Activated CD4-positive, alpha-beta T cell treated with anti-CD3 and anti-CD28 coated beads for 48 hours (primary cell): ENCODE data around the gene PSORS1C1.
"Not testable (repeated sequence)": the region's sequence is repeated elsewhere in the genome, so short reads cannot be mapped to it uniquely, and the experiment has no call there.

ENCODE experiments used
- DNase-seq: peaks from one replicate; pipeline ENCODE4 v3.0.0-alpha.2; 2020

PSORS1C1 gene

GRCh38 chr6:31161216-31162126 is 46.9 kb downstream of the PSORS1C1 start:
- DNase-seq = no peak

GRCh38 chr6:31162463-31163165 is 48.0 kb downstream of the PSORS1C1 start:
- no peak for DNase-seq

- DNase-seq = no peak
Observed at GRCh38 chr6:31163922-31164321, 49.3 kb downstream of the PSORS1C1 start.

- DNase-seq = not testable (repeated sequence)
Observed at GRCh38 chr6:31164475-31165063, 50.0 kb downstream of the PSORS1C1 start.

DNA sequence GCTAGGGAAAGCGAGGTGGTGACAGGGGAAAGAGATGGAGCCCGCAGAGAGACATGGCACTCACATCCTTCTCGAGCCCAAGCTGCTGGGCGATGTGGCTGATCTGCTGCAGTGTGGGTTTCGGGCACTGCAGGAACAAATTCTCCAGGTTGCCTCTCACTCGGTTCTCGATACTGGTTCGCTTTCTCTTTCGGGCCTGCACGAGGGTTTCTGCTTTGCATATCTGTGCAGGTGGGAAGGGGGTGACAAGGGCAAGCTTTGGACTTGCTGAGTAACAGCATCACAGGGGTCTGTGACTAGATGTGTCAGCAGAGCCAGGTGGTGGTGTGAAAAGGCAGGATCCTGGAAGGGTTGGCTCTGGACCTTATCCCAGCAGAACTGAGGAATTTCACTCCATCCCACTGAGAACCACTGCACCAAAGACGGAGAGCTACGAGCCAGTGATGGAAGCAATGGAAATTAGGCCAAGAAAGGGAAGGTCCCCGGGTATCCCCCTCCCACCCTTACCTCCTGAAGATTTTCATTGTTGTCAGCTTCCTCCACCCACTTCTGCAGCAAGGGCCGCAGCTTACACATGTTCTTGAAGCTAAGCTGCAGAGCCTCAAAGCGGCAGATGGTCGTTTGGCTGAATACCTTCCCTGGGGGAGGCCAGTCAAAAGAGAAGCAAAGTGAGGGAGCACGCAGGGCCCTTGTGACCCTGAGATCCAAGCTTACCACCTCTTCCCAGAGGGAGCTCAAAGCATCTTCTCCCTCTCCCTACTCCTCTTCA is 50.6 kb downstream of the PSORS1C1 start:
- DNase-seq = not testable (repeated sequence)

DNA sequence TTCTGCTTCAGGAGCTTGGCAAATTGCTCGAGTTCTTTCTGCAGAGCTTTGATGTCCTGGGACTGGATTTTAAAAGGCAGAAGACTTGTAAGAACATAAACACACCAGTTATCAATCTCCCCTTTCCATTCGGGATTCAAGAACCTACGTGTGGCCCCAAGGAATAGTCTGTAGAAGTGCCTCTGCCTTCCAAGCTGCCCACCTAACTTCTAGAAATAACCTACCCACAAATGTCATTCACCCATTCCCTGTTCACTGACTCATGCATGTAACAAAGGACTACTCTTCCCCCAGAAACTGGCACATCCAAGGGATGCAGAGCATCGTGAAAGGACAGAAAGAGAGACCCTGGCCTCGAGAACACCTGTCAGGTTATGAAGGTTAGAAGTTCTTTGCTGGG is 51.4 kb downstream of the PSORS1C1 start:
- DNase-seq = no peak

DNA sequence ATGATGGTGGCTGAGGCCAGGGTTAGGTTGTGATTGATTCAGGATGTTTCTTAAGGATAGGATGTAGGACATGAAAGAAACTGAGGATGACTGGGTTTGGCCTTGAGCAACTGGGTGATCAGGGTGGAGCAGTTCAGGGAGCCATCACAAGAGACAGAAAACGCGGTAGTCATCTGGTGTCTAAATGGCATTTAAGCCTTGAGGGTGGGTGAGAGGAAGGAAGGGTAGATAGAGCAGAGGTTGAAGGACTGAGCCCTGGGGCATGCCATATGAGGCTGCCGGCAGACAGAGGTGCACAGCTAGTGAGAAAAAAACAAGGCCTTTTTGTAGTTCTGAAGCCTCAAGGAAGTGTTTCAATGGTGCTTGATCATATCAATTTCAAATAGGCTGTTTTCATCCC is 54.0 kb downstream of the PSORS1C1 start:
- DNase-seq = no peak

DNA sequence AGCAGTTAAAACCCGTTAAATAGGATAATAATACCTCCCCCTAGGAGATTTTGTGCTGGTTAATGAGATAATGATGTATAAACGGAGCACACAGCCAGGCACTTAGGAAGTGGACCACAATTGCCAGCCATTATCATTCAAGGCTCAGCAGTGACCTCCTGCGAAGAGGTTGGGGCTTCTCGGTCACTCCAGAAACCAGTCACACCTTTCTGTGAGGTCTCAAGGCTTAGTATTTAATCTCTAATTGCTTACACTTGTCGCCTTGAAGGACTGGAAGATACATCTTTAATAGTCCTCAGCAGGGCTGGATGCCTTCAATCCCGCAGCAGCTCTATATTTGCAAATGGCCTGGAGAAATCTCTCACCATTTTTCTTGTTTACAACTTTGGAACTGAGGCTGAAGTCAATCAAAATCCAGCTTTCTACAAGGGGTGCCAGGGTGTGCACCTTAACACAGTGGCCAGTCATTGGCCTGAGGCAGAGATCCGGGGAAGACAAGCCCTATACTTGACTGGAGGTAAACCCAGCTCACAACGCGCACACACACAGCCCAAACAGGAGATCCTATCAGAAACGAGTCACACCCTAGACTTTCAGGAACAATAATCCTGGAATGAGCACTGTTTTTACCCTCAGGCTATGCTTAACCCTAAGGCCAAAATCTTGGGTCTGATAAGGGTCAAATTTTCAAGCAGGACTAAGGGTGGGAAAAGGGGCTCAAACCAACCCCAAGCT is 54.7 kb downstream of the PSORS1C1 start:
- no peak for DNase-seq

DNA sequence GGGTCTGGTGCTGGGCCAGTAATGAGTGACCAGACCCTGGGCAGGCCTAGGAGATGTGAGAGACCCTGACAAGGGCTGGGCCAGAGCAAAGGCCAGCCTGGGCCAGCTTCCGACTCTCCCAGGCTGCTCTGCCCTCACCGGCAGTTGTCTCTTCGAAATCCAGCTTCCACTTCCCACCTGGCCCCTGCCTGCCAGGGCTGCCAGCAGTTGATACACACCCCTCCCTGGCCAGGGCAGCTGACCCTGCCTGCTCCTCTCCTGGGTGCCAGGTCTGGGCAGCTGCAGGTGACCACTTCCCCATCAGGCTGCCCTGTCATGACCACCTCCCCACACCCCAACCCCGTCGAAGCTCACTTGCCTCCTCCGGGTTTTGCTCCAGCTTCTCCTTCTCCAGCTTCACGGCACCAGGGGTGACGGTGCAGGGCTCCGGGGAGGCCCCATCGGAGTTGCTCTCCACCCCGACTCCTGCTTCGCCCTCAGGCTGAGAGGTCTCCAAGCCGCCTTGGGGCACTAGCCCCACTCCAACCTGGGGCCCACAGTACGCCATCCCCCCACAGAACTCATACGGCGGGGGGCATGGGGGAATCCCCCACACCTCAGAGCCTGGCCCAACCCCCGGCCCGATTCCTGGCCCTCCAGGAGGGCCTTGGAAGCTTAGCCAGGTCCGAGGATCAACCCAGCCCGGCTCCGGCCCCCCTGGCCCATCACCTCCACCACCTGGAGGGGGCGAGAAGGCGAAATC is 55.4 kb downstream of the PSORS1C1 start:
- DNase-seq = not testable (repeated sequence)

- no peak for DNase-seq
Observed at GRCh38 chr6:31170600-31170881, 55.9 kb downstream of the PSORS1C1 start, which contains the start of gene POU5F1. Gene POU5F1 (minus strand): TSS chr6:31170682. CDS start chr6:31170620, 62 bp downstream.

DNA sequence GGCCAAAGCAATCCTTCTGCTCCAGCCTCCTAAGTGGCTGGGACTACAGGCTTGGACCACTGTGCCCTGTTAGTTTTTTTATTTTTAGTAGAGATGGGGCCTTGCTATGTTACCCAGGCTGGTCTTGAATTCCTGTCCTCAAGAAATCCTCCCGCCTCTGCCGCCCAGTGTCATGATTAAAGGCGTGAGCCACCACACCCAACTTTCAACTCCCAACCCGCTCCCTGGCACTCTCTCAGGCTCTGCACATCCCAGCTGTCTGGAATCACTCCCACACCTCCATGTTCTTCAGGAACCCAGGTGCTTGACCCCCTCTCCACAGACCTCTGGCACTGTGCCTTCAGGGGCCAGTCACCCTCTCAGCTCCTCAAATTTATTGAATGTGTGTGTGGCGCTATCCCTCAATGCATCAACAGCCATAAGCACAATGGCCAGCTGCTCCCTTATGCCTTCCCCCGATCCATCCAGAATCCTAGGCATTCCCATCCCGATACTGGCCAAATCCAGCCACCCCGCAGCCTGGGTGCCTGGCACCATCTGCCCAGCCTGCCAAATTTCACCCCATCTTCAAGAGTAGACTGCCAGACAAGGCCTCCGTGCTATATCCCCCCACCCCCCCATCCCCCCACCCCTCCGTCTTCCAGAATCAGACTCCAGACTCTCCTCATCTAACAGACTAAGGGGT is 56.5 kb downstream of the PSORS1C1 start:
- DNase-seq = no peak

GRCh38 chr6:31171931-31172905 is 57.6 kb downstream of the PSORS1C1 start:
- DNase-seq = no peak

- DNase-seq = no peak
Observed at GRCh38 chr6:31172973-31173384, 58.4 kb downstream of the PSORS1C1 start.

DNA sequence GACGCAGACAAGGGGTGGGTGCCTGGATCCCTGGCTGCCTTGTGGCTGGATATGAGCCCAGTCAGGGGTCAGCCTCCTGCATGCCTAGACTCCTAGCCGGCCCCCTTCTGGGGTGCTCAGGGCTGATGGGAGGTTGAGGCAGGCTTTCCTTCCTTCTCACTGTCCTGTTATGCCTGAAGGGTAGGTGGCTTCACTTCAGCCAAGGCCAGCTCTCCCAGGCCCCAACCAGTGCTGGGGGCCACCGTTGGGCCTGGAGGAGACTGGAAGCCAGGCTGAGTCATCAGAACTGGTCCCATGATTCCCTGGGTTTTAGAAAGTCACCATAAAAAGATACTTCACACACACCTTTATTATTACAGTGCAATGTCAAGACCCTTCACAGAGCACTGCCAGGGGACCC is 58.8 kb downstream of the PSORS1C1 start:
- no peak for DNase-seq

DNA sequence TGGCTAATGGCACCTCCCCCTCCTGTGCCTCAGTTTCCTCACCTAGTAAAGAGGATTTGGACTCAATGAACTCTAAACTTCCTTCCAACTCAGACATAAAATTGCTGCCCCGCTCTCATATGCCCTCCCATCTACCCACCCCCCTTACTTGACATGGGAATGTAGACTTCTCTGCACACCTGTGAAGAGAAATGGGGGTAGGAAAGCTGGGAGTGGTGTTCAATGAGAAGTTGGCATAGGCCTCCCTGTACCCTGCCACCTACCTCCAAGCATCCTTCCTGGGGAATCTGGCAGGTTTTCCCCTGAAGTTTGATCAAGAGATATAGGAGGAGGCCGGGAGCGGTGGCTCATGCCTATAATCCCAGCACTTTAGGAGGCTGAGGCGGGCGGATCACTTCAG is 59.8 kb downstream of the PSORS1C1 start:
- DNase-seq = no peak

DNA sequence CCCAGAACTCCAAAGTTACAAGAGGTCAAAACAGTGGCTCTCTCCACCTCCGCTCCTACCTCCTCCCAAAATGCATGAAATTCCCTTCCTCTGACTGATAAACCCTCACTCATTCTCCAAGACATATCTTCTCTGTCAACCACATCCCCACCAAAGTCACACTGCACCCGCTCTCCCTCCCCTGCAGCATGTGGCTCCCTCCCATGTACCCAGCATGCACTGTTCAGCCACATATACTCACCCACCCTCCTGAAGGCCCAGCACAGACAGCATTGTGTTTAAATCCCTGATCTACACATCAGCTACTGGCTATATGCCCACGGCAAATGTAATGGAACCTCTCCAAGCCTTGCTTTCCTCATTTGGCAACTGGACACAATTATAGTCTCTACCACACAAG is 61.4 kb downstream of the PSORS1C1 start:
- DNase-seq = no peak

DNA sequence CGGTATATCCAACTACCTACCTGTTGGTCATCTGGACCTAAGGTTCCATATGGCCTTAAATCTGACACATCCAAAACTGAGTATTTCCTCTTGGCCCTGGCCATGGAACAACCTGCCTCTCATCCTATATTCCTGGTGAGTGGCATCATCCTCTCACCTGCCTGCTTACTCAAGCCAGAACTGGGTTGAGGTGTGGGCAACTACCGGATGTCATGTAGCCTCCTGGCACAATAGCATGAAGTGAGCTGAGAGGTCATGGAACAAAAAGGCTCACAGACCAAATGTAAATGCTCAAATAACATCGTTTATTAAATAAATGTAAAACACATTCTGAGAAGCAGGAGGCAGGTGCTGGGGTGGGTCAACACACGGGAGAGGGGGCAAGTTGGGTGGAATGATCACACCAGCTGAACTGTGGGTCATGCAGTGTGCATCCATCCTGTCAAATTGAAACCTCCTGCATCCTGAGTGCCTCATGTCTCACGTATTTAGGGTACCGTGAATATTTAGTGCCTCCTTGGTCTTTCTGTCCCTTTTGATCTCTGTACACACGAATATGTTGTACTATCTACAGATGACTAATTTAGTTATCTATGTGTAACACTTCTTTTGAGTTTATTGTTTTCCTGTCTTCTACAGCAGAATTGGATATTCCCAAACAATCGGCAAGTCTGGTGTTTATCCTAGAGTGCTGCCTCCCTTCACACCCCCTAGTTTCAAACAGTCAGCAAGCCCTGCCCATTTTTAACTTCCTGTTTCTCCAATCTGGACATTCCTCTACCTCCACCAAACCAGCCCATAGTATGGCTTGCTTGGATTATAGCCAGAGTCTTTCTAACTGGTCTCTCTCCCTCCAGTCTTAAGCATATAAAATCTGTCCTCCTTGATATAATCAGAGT is 63.8 kb downstream of the PSORS1C1 start:
- DNase-seq = no peak

DNA sequence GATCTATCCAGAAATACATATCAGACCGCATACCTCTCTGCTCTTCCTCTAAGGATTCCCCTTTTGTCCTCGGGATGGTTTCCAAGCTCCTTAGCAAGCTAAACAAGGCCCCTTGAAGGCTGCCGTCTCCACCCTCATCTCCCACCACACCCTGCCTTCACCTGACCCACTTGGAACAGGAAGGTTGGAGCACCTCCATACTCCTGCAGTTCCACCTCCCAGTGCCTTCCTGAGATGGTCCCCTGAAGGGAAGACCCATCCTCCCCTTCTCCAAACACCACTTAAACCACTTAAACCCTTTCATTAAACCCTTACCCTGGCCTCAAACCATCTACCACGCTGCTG is 64.4 kb downstream of the PSORS1C1 start:
- DNase-seq = no peak

DNA sequence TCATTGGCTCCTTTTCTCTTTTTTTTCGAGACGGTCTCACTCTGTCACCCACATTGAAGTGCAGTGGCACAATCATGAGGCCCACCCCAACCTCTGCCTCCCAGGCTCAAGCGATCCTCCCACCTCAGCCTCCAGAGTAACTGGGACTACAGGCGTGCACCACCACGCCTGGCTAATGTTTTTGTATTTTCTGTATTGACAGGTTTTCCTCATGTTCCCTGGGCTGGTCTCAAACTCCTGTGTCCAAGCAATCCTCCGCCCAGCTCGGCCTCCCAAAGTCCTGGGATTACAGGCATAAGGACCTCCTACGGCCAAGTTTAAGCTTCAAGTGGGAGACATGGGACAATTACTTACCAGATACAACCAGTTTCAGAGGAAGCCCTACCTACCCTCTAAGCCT is 65.3 kb downstream of the PSORS1C1 start:
- no peak for DNase-seq
